K562 (cell line): ENCODE results near the gene ADARB2. TPM values are rescaled to one million over a fixed set of nuclear protein-coding genes. Genes with fewer than 3 reads are reported as not detected.

Experiments used
- ATAC-seq: fragments of 200-7000 bp; cut with Tn5 transposase; 3 replicates; pipeline ENCODE4 v1.9.1; 2020; ENCODE audit warnings: moderate library complexity
- BruUV-seq: library from RNA; stranded (reverse); fragments of 400-500 nt; replicated peaks from 2 replicates; lab custom pipeline; 2021; lab: Mats Ljungman, UMichigan
- CTCF ChIA-PET: fragments of 300-600 bp; formaldehyde crosslinking; extraction: SDS; loops from one replicate; lab custom pipeline; 2021; ENCODE audit warnings: low intra/inter-chr PET ratio; lab: Yijun Ruan, JAX
- POLR2A ChIA-PET: fragments of 300-600, 350-650 bp; sonication (Branson Sonifier 250); formaldehyde crosslinking; extraction: SDS; loops from one replicate; lab custom pipeline; 2021; ENCODE audit warnings: antibody characterized with exemption, inconsistent platforms; lab: Yijun Ruan, JAX
- DNase-seq, 4 experiments: peaks; one replicate each; pipeline versions ENCODE4 v3.0.0 to v3.0.0-alpha.2; 2011 to 2018; ENCODE audit warnings: low spot score in 3 of 4, mixed read lengths in 3 of 4; ENCODE audit errors: extremely low read depth in 1 of 4
- FAIRE-seq: peaks from 2 replicates; lab custom pipeline; 2011; peaks lifted over from hg19 to GRCh38; lab: Jason Lieb, UNC
- H2AFZ ChIP-seq: 2 replicates; pipeline ENCODE4 v1.6.0; 2011; ENCODE audit warnings: low read depth, low read length, control low read depth, inconsistent platforms
- H3K27ac ChIP-seq: fragments of 200-600 bp; 3 replicates; pipeline ENCODE4 v1.8.0; 2011; ENCODE audit warnings: low read depth, mild to moderate bottlenecking, control low read depth, inconsistent platforms, low read length, moderate library complexity, mixed read lengths; ENCODE audit errors: extremely low read depth
- H3K27me3 ChIP-seq, 2 experiments: fragments of 300-600 bp in 1 of 2; 2 replicates in 1 of 2; 3 replicates in 1 of 2; pipeline versions ENCODE4 v1.6.0 to v1.8.0; 2011; ENCODE audit warnings: inconsistent platforms in 2 of 2, low read length in 2 of 2, mild to moderate bottlenecking in 1 of 2, mixed read lengths in 1 of 2, moderate library complexity in 1 of 2; ENCODE audit not compliant: control insufficient read depth in 2 of 2, insufficient read depth in 2 of 2
- H3K36me3 ChIP-seq: fragments of 300-600 bp; 3 replicates; pipeline ENCODE4 v1.8.0; 2011; ENCODE audit warnings: mild to moderate bottlenecking, low read length, inconsistent platforms; ENCODE audit not compliant: control insufficient read depth, insufficient read depth
- H3K4me1 ChIP-seq, 2 experiments: fragments of 200-600 bp in 1 of 2; replicated peaks in 1 of 2; 2 replicates in 1 of 2; 3 replicates in 1 of 2; pipeline versions ENCODE4 v1.5.1 to v1.8.0; 2011; ENCODE audit warnings: inconsistent platforms in 2 of 2, low read length in 2 of 2, mild to moderate bottlenecking in 1 of 2, mixed read lengths in 1 of 2, moderate library complexity in 1 of 2; ENCODE audit not compliant: control insufficient read depth in 2 of 2, insufficient read depth in 2 of 2
- H3K4me2 ChIP-seq: 2 replicates; pipeline ENCODE4 v1.6.1; 2011; ENCODE audit warnings: low read length, control low read depth, inconsistent platforms, mixed read lengths; ENCODE audit not compliant: insufficient read depth
- H3K4me3 ChIP-seq: fragments of 200-600 bp; sonication (generic), shearing (Covaris generic); 2 replicates; pipeline ENCODE4 v1.5.1; 2016; ENCODE audit warnings: control low read depth, inconsistent platforms
- H3K79me2 ChIP-seq: fragments of 200-600 bp; 3 replicates; pipeline ENCODE4 v1.8.0; 2011; ENCODE audit warnings: low read length, inconsistent platforms; ENCODE audit not compliant: control insufficient read depth, insufficient read depth
- H3K9ac ChIP-seq, 2 experiments: 2 replicates each; pipeline versions ENCODE4 v1.6.0 to v1.6.1; 2011; ENCODE audit warnings: low read depth in 2 of 2, low read length in 2 of 2, control low read depth in 1 of 2, inconsistent platforms in 1 of 2, mild to moderate bottlenecking in 1 of 2, mixed read lengths in 1 of 2; ENCODE audit not compliant: insufficient read depth in 1 of 2
- H3K9me1 ChIP-seq: one replicate; pipeline ENCODE4 v1.6.0; 2011; ENCODE audit warnings: inconsistent platforms, mild to moderate bottlenecking, low read length, moderate library complexity; ENCODE audit not compliant: control insufficient read depth, insufficient read depth
- H3K9me3 ChIP-seq: replicated peaks from 2 replicates; pipeline ENCODE4 v1.5.1; 2011; ENCODE audit warnings: low read depth, low read length, inconsistent platforms; ENCODE audit not compliant: control insufficient read depth, insufficient read depth
- H4K20me1 ChIP-seq: replicated peaks from 2 replicates; pipeline ENCODE4 v1.6.1; 2011; ENCODE audit warnings: low read length, inconsistent platforms, mixed read lengths; ENCODE audit not compliant: control insufficient read depth, insufficient read depth
- FOSL1 ChIP-seq: fragments of 200-800 bp; sonication (Bioruptor generic); conservative IDR thresholded peaks from 2 replicates; pipeline ENCODE4 v1.6.1; 2016; ENCODE audit warnings: missing genetic modification characterization, missing compliant biosample characterization
- HLTF ChIP-seq: fragments of 450-650 bp; IDR thresholded peaks from 2 replicates; pipeline ENCODE4 v1.6.1; 2016
- LEF1 ChIP-seq: fragments of 450-650 bp; IDR thresholded peaks from 2 replicates; pipeline ENCODE4 v1.6.1; 2016; ENCODE audit warnings: mild to moderate bottlenecking
- NFE2L1 ChIP-seq: fragments of 450-650 bp; IDR thresholded peaks from 2 replicates; pipeline ENCODE4 v1.6.1; 2016; ENCODE audit warnings: missing genetic modification characterization, low read depth, mild to moderate bottlenecking, missing compliant biosample characterization, moderate library complexity, borderline replicate concordance
- NUFIP1 ChIP-seq: fragments of 450-650 bp; IDR thresholded peaks from 2 replicates; pipeline ENCODE4 v1.6.1; 2018; ENCODE audit not compliant: partially characterized antibody
- PYGO2 ChIP-seq: fragments of 450-650 bp; IDR thresholded peaks from 2 replicates; pipeline ENCODE4 v1.6.1; 2016; ENCODE audit warnings: mild to moderate bottlenecking, missing genetic modification characterization, moderate library complexity, missing compliant biosample characterization
- TAF9B ChIP-seq: fragments of 450-650 bp; IDR thresholded peaks from 2 replicates; pipeline ENCODE4 v1.6.1; 2018; ENCODE audit warnings: mild to moderate bottlenecking; ENCODE audit not compliant: partially characterized antibody
- ZBTB34 ChIP-seq: fragments of 250-450 bp; sonication (Bioruptor Pico); IDR thresholded peaks from 2 replicates; pipeline ENCODE4 v1.8.0; 2021; ENCODE audit warnings: mild to moderate bottlenecking, moderate library complexity
- ZNF217 ChIP-seq: sonication (generic); formaldehyde crosslinking; IDR thresholded peaks from 2 replicates; pipeline ENCODE4 v1.8.0; 2022; ENCODE audit warnings: mild to moderate bottlenecking, missing genetic modification reagents
- ZNF408 ChIP-seq: fragments of 250-450 bp; sonication (Bioruptor Pico); IDR thresholded peaks from 2 replicates; pipeline ENCODE4 v1.4.0; 2020; ENCODE audit warnings: low read depth, mild to moderate bottlenecking, moderate library complexity
- ZNF551 ChIP-seq: fragments of 250-450 bp; sonication (Bioruptor Pico); IDR thresholded peaks from 2 replicates; pipeline ENCODE4 v1.5.0; 2021; ENCODE audit warnings: mild to moderate bottlenecking, moderate library complexity
- ZNF785 ChIP-seq: fragments of 250-450 bp; sonication (Bioruptor Pico); IDR thresholded peaks from 2 replicates; pipeline ENCODE4 v1.4.0; 2020; ENCODE audit warnings: mild to moderate bottlenecking
- WGBS: fragments of 100-300 bp; shearing (Covaris generic); methylation state at CpG from one replicate; pipeline ENCODE4 v1.1.6; 2016; ENCODE audit warnings: low coverage, mixed read lengths; ENCODE audit not compliant: insufficient coverage; ENCODE audit errors: missing lambda C conversion rate; 5-methylcytosine and 5-hydroxymethylcytosine counted together
- in situ Hi-C: fragments of 300-500 bp; cut with MboI; formaldehyde crosslinking; loops from 4 replicates; pipeline ENCODE4 v1.15.0; 2018; ENCODE audit warnings: inconsistent platforms, mixed read lengths
- intact Hi-C: fragments of 100-400 bp; cut with micrococcal nuclease; formaldehyde crosslinking; loops from 2 replicates; pipeline ENCODE4 v1.14.2; 2022
- polyA plus RNA-seq, 8 experiments: library from polyadenylated mRNA; depleted of rRNA in 4 of 8; stranded (reverse) in 5 of 8; unstranded in 3 of 8; fragments of >200 nt; fragmentation: Nextera tagmentation in 2 of 8; fragmentation: Illumina TruSeq in 1 of 8; extraction: Ambion mirVana in 2 of 8; extraction: Trizol in 1 of 8; gene quantifications; 2 replicates each; pipeline versions ENCODE4 v1.2.1 to v1.2.3, GENCODE V29; 2011 to 2014; ENCODE audit warnings: inconsistent platforms in 1 of 8, missing spikeins in 1 of 8
- total RNA-seq, 7 experiments: library from RNA; depleted of rRNA in 6 of 7; stranded (reverse); fragments of >200 nt in 6 of 7; fragmentation: Illumina TruSeq in 2 of 7; extraction: Trizol in 2 of 7; gene quantifications; 2 replicates each; pipeline versions ENCODE4 v1.2.1 to v1.2.3, GENCODE V29; 2011 to 2021; ENCODE audit warnings: low replicate concordance in 1 of 7
- TF ChIP-seq, protein P1 (sequence below): fragments of 250-450 bp; sonication (Bioruptor Pico); IDR thresholded peaks from 2 replicates; pipeline ENCODE4 v1.8.0; 2021; ENCODE audit warnings: borderline replicate concordance, mild to moderate bottlenecking, moderate library complexity; ENCODE audit not compliant: poor library complexity, severe bottlenecking
- TF ChIP-seq, protein P2 (sequence below): sonication (generic); formaldehyde crosslinking; IDR thresholded peaks from 2 replicates; pipeline ENCODE4 v1.8.0; 2023; ENCODE audit warnings: mild to moderate bottlenecking, missing genetic modification reagents
- TF ChIP-seq, protein P3 (sequence below): sonication (generic); formaldehyde crosslinking; IDR thresholded peaks from 2 replicates; pipeline ENCODE4 v1.8.1; 2023; ENCODE audit warnings: mild to moderate bottlenecking, missing genetic modification reagents

ADARB2 gene
- total and polyA plus RNA-seq, 9 of the 15 experiments (the other 6 are each of a cell fraction or from before 2014, with no cell fraction given): not detected

DNA sequence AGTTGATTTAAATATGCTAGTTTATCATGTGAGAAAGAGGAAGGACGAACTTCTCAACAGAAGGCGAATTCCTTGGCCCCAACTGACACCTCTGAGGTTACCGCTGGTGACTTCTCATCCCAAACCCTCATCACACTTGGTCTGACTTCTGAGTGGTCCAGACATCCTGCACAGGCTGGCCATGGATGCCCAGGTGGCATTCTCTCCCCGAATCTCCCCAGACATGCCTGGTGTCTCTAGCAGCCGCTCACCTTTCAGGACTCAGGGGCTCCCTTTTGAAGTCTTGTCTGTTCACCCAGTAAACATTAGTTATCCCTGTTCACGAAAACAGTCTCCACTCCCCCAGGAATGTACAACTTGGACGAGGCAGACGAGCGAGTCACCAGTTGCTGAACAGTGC lies 157.7 kb downstream of the ADARB2 start:
- DNase-seq (no peak), ATAC-seq (no peak), FAIRE-seq (no peak)
- Histone ChIP-seq H3K9ac (no peak overlapping the region), H2AFZ (no peak overlapping the region), H3K9me3 (no peaks in the 10 kb centered on the region), H4K20me1 (peaks cover 5% of the 10 kb centered on the region; the same call in 1 of the 2 replicates), H3K4me1 (no peaks in the 10 kb centered on the region; a peak in 1 of 5 replicates), H3K27ac (no peak overlapping the region), H3K79me2 (no peaks in the 10 kb centered on the region), H3K27me3 (peaks cover 3 to 16% of the 10 kb centered on the region in 2 experiments; a peak in 4 of 5 replicates), H3K4me3 (no peak overlapping the region), H3K9me1 (no peaks in the 10 kb centered on the region), H3K4me2 (no peak overlapping the region), H3K36me3 (no peaks in the 10 kb centered on the region)
- no TSS peak for BruUV-seq
- ChIA-PET CTCF (no interaction called here), POLR2A (no interaction called here)
- intact Hi-C loops (no loop called here), in situ Hi-C loops (no loop called here)
- 0% methylated on average over 9 of the region's 9 CpGs for WGBS
- no peak for TF ChIP-seq ZNF785 (CRISPR knock-in tag)
- no peak for TF ChIP-seq ZNF408 (CRISPR knock-in tag)
- TF ChIP-seq, protein P1, sequence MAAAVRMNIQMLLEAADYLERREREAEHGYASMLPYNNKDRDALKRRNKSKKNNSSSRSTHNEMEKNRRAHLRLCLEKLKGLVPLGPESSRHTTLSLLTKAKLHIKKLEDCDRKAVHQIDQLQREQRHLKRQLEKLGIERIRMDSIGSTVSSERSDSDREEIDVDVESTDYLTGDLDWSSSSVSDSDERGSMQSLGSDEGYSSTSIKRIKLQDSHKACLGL (CRISPR knock-in tag): no peak
- TF ChIP-seq, protein P2, sequence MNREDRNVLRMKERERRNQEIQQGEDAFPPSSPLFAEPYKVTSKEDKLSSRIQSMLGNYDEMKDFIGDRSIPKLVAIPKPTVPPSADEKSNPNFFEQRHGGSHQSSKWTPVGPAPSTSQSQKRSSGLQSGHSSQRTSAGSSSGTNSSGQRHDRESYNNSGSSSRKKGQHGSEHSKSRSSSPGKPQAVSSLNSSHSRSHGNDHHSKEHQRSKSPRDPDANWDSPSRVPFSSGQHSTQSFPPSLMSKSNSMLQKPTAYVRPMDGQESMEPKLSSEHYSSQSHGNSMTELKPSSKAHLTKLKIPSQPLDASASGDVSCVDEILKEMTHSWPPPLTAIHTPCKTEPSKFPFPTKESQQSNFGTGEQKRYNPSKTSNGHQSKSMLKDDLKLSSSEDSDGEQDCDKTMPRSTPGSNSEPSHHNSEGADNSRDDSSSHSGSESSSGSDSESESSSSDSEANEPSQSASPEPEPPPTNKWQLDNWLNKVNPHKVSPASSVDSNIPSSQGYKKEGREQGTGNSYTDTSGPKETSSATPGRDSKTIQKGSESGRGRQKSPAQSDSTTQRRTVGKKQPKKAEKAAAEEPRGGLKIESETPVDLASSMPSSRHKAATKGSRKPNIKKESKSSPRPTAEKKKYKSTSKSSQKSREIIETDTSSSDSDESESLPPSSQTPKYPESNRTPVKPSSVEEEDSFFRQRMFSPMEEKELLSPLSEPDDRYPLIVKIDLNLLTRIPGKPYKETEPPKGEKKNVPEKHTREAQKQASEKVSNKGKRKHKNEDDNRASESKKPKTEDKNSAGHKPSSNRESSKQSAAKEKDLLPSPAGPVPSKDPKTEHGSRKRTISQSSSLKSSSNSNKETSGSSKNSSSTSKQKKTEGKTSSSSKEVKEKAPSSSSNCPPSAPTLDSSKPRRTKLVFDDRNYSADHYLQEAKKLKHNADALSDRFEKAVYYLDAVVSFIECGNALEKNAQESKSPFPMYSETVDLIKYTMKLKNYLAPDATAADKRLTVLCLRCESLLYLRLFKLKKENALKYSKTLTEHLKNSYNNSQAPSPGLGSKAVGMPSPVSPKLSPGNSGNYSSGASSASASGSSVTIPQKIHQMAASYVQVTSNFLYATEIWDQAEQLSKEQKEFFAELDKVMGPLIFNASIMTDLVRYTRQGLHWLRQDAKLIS: no peak
- no peak for TF ChIP-seq ZNF217 (CRISPR knock-in tag)
- TF ChIP-seq ZNF551 (CRISPR knock-in tag): no peak
- no peak for TF ChIP-seq PYGO2 (tag)
- no peak for TF ChIP-seq LEF1
- no peak for TF ChIP-seq ZBTB34 (CRISPR knock-in tag)
- no peak for TF ChIP-seq NFE2L1 (tag)
- TF ChIP-seq NUFIP1: no peak
- TF ChIP-seq, protein P3, sequence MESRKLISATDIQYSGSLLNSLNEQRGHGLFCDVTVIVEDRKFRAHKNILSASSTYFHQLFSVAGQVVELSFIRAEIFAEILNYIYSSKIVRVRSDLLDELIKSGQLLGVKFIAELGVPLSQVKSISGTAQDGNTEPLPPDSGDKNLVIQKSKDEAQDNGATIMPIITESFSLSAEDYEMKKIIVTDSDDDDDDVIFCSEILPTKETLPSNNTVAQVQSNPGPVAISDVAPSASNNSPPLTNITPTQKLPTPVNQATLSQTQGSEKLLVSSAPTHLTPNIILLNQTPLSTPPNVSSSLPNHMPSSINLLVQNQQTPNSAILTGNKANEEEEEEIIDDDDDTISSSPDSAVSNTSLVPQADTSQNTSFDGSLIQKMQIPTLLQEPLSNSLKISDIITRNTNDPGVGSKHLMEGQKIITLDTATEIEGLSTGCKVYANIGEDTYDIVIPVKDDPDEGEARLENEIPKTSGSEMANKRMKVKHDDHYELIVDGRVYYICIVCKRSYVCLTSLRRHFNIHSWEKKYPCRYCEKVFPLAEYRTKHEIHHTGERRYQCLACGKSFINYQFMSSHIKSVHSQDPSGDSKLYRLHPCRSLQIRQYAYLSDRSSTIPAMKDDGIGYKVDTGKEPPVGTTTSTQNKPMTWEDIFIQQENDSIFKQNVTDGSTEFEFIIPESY (CRISPR knock-in tag): no peak
- no peak for TF ChIP-seq HLTF
- TF ChIP-seq TAF9B: no peak
- no peak for TF ChIP-seq FOSL1 (tag)
